HFFc6 (cell line): ENCODE measurements around the gene CASP6. TPM values are rescaled to one million over a fixed set of nuclear protein-coding genes. Genes with fewer than 3 reads are reported as not detected.

Source experiments
- DNase-seq: peaks from one replicate; pipeline ENCODE4 v3.0.0-alpha.2; 2018
- H3K27ac Mint-ChIP-seq: 2 replicates; pipeline ENCODE4 v1.8.0; 2020; ENCODE audit warnings: mild to moderate bottlenecking, mixed read lengths
- H3K27me3 Mint-ChIP-seq: 2 replicates; pipeline ENCODE4 v1.8.0; 2021; ENCODE audit warnings: mild to moderate bottlenecking, moderate library complexity, mixed read lengths; ENCODE audit not compliant: insufficient read depth
- H3K36me3 Mint-ChIP-seq: 2 replicates; pipeline ENCODE4 v1.8.0; 2021; ENCODE audit warnings: low read depth, mixed read lengths
- H3K4me1 Mint-ChIP-seq: 2 replicates; pipeline ENCODE4 v1.8.0; 2020; ENCODE audit warnings: low read depth, mixed read lengths
- H3K4me3 Mint-ChIP-seq: 2 replicates; pipeline ENCODE4 v1.8.0; 2020; ENCODE audit warnings: mild to moderate bottlenecking, moderate library complexity, mixed read lengths
- H3K9me3 Mint-ChIP-seq: 2 replicates; pipeline ENCODE4 v1.8.0; 2020; ENCODE audit warnings: mild to moderate bottlenecking, mixed read lengths
- CTCF ChIP-seq: fragments of 200-600 bp; sonication (generic); IDR thresholded peaks from 2 replicates; pipeline ENCODE4 v1.5.0; 2021; ENCODE audit warnings: antibody characterized with exemption, mild to moderate bottlenecking
- long read RNA-seq: library from polyadenylated mRNA; unstranded; transcript quantifications from one replicate; pipeline ENCODE4 v2.0.0, GENCODE V29; 2019
- total RNA-seq, 6 experiments: library from RNA; stranded (reverse); fragmentation: NEBNext Ultra II Directional; extraction: Animal tissue kit (Norgen Biotek cat#: 25700); gene quantifications; 2 replicates in 1 of 6; 3 replicates in 5 of 6; pipeline ENCODE4 v1.2.3, GENCODE V29; 2021

CASP6 gene
- 10 to 100 TPM; 14.2 to 19.9 (median 16.3) TPM for total RNA-seq
- long read RNA-seq, transcript CASP6-201 (7 exons, 1,548 nt), result major isoform, 15 of 20 reads
- long read RNA-seq, partial matches to known transcripts, result 0 of 20 reads
- long read RNA-seq, other reads (novel, unspliced or antisense), result 5 of 20 reads

- H3K9me3 Mint-ChIP-seq, result no peaks in the 10 kb centered on the region
- H3K4me3 Mint-ChIP-seq, result peak within 1 kb of the TSS; percentile 93
- H3K4me1 Mint-ChIP-seq, result peaks cover 31% of the 10 kb centered on the region
- H3K36me3 Mint-ChIP-seq, result peaks cover 7% of the 10 kb centered on the region
- DNase-seq, result peak; percentile 63
- peaks cover 4% of the 10 kb centered on the region for H3K27me3 Mint-ChIP-seq
- H3K27ac Mint-ChIP-seq, result peak within 1 kb of the TSS; percentile 90
- TF ChIP-seq CTCF, result peak; percentile 87
These were observed at the start of gene CASP6 for GRCh38 chr4:109702950-109703663. TSS of gene CASP6 (minus strand) at chr4:109703445. CDS start at chr4:109703395, 50 bp downstream.

- Mint-ChIP-seq H3K36me3 (no peaks in the 10 kb centered on the region), H3K27me3 (peaks cover 4% of the 10 kb centered on the region)
These were observed 49.3 kb upstream of the CASP6 start for GRCh38 chr4:109752525-109752924.

DNA sequence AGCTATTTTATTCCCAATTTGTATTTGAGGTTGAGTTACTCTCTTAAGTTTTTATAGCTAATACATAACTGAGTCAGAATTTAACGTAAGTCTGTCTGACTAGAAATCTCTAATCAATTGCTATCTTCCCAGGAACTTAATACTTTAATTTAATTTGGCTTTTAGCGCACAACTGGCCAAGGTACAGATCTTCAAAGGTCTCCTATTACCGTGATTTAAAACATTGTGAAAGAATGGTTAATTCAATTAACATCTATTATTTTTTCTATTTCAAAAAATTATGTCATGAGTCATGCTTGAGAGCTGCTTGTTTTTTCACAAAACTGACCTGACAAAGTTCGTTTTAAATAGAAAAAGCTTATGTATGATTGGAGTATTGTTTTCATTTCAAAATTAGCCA, 48.6 kb upstream of the CASP6 start:
- H3K27ac Mint-ChIP-seq, result no peak overlapping the region
- no peaks in the 10 kb centered on the region for H3K36me3 Mint-ChIP-seq
- no peak overlapping the region for H3K4me3 Mint-ChIP-seq
- H3K4me1 Mint-ChIP-seq, result no peaks in the 10 kb centered on the region
- TF ChIP-seq CTCF, result no peak
- no peak for DNase-seq
- H3K27me3 Mint-ChIP-seq, result peaks cover 4% of the 10 kb centered on the region
- H3K9me3 Mint-ChIP-seq, result no peaks in the 10 kb centered on the region

More at GRCh38 chr4:109752525-109752924, 49.3 kb upstream of the CASP6 start:
- Mint-ChIP-seq H3K4me3 (no peak overlapping the region), H3K9me3 (no peaks in the 10 kb centered on the region), H3K4me1 (no peaks in the 10 kb centered on the region), H3K27ac (no peak overlapping the region)
- no peak for DNase-seq
- TF ChIP-seq CTCF, result no peak

DNA sequence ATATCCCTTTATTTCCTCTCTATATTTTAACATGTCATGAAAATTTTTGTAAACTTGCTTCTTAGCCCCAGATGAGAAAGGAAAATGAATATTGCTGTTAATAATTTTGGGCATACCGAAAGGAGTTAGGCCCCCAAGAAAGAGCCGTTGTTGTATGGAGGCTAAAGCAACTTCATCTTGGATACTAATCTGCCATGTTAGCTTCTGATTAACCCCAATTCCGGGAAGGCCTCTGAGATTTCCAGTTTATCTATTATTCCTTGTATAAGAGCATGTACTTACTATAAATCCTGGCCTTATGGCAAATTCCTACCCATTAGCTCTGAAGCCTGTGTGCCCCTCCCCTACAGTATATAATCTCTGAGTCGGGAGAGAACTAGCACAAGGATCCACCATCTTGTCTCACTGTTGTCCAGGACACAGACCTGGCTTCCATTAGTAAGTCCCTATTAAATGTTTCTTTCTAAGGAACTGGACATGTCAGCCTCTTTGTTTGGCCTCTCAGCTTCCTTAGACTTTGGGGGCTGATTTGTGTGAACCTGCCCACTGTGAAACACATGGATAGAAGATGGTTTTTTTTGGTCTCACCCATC, 47.5 kb upstream of the CASP6 start:
- no peaks in the 10 kb centered on the region for H3K9me3 Mint-ChIP-seq
- TF ChIP-seq CTCF, result no peak
- H3K4me3 Mint-ChIP-seq, result no peak overlapping the region
- H3K36me3 Mint-ChIP-seq, result no peaks in the 10 kb centered on the region
- H3K4me1 Mint-ChIP-seq, result no peaks in the 10 kb centered on the region
- no peak overlapping the region for H3K27ac Mint-ChIP-seq
- peaks cover 4% of the 10 kb centered on the region for H3K27me3 Mint-ChIP-seq
- no peak for DNase-seq

DNA sequence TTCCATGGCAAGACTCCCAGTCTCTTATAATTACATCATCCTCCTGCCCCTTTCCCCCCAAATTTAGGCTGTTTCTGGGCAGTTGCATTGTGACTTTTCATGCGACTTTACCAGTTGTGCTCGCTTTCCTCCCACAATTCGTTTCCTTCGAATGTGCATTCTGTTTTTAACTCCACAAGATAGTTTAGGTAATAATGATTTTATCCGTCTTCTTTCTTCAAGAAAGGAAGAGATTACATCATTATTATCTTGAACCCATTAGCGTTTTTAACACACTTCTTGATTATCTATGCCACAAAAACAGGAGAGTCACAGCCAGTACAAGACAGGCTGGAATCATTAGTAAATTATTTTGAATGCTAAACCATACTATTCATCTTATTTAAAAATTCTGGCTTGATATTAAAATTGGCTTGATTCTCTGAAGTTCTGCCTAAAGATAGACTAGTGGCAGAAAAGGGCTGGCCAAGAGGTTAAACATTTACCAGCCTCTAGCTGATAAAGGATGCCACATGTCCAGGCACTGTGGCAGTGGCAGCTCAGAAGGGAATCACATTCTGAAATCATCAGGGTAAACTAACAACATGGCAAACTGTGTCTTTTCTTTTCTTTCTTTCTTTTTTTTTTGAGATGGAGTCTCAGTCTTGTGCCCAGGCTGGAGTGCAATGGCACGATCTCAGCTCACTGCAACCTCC, 46.3 kb upstream of the CASP6 start:
- DNase-seq, result no peak
- TF ChIP-seq CTCF, result no peak
- Mint-ChIP-seq H3K9me3 (no peaks in the 10 kb centered on the region), H3K36me3 (no peaks in the 10 kb centered on the region), H3K4me3 (no peak overlapping the region), H3K4me1 (no peaks in the 10 kb centered on the region), H3K27me3 (peaks cover 7% of the 10 kb centered on the region), H3K27ac (no peak overlapping the region)
